ENCODE results near the gene THBS3.
"Not testable (repeated sequence)": the region's sequence is repeated elsewhere in the genome, so short reads cannot be mapped to it uniquely, and the experiment has no call there.

Gene THBS3

GRCh38 chr1:155219592-155220031 lies 11.9 kb upstream of the THBS3 start:
- no peak for DNase-seq (ENCODE audit: low spot score)
- peak overlapping the region; percentile 51 for H3K4me3 ChIP-seq
- no peak for TF ChIP-seq CTCF (IDR thresholded peaks at IDR 0.05)
- peak overlapping the region in 1 of 2 donors; percentile 23 for H3K27ac ChIP-seq

DNA sequence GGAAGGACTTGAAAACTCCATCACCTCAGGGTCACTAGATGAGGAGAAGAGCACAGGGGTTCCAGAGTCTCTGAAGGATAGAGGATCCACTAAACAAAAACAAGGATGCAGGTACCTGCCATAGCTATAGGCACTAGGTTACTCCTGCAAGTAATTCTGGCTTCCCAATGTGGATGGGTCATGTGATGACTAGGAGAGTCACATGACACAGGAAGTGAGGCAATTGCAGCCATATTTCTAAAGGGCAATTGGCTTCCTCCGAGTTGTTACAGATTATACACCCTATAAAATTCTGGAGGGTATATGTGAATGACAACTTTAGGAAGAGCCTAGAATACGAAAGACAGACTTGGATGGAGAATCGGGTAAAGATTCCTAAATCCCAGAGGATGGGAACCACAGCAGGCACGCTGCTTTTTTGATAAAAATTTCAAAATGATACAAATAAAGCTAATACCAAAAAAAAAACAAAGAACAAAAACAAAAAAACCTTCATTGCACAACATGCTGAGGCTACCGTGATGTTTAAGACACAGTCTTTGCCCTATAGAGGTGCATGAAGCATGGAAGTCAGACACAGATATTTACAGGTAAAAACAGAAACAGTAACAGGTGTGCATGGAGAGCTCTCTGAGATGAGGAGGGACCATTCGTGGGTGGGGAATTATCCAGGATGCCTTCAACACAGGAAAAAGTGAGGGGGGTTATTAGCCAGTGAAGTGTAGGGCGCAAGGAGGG lies 11.3 kb upstream of the THBS3 start:
- H3K4me3 ChIP-seq = peak overlapping the region; percentile 51
- H3K27ac ChIP-seq = peak overlapping the region in 1 of 2 donors; percentile 23
- no peak for TF ChIP-seq CTCF (IDR thresholded peaks at IDR 0.05)
- DNase-seq (ENCODE audit: low spot score) = no peak

- H3K4me3 ChIP-seq; DNase-seq (ENCODE audit: low spot score); H3K27ac ChIP-seq: not testable (repeated sequence)
These were observed 7.0 kb upstream of the THBS3 start for GRCh38 chr1:155214702-155215101.

- DNase-seq (ENCODE audit: low spot score) = not testable (repeated sequence)
These were observed 4.3 kb upstream of the THBS3 start for GRCh38 chr1:155212051-155212440.

GRCh38 chr1:155211381-155212050 lies 3.8 kb upstream of the THBS3 start:
- peak overlapping the region in 1 of 2 donors; percentile 82 for H3K27ac ChIP-seq
- peak; percentile 72 for DNase-seq (ENCODE audit: low spot score)

More at GRCh38 chr1:155212051-155212440, 4.3 kb upstream of the THBS3 start:
- H3K27ac ChIP-seq = peak overlapping the region in 1 of 2 donors; percentile 82
- not testable (repeated sequence) for H3K4me3 ChIP-seq

GRCh38 chr1:155210314-155211104 lies 2.8 kb upstream of the THBS3 start:
- Histone ChIP-seq H3K27ac (peak overlapping the region in 1 of 2 donors; percentile 82), H3K4me3 (no peak overlapping the region)
- TF ChIP-seq CTCF (IDR thresholded peaks at IDR 0.05) = no peak
- DNase-seq (ENCODE audit: low spot score) = no peak

More at GRCh38 chr1:155211381-155212050, 3.8 kb upstream of the THBS3 start:
- not testable (repeated sequence) for H3K4me3 ChIP-seq

DNA sequence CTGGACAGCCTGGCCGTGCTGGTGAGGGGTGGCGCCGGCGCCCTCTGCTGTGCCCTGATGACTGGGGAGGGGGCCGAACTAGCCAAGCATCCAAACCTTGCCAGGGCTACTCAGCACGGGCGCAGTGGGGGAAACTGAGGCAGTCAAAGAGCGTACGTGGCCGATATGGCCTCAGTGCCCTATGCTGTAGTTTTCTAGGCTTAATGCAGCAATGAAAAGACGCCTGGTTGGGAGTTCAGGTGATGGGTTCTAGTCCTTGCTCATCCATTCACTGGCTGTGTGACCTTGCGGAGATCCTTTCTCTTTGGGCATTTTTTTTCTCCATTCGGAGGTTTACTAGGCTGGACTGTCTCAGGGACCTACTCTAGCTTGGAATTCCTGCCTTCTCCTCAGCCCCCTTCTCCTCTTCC lies 1.6 kb upstream of the THBS3 start:
- Histone ChIP-seq H3K27ac (peak overlapping the region; percentile 97 to 98), H3K4me3 (peak overlapping the region; percentile 81)
- DNase-seq (ENCODE audit: low spot score) = no peak
- no peak for TF ChIP-seq CTCF (IDR thresholded peaks at IDR 0.05)

DNA sequence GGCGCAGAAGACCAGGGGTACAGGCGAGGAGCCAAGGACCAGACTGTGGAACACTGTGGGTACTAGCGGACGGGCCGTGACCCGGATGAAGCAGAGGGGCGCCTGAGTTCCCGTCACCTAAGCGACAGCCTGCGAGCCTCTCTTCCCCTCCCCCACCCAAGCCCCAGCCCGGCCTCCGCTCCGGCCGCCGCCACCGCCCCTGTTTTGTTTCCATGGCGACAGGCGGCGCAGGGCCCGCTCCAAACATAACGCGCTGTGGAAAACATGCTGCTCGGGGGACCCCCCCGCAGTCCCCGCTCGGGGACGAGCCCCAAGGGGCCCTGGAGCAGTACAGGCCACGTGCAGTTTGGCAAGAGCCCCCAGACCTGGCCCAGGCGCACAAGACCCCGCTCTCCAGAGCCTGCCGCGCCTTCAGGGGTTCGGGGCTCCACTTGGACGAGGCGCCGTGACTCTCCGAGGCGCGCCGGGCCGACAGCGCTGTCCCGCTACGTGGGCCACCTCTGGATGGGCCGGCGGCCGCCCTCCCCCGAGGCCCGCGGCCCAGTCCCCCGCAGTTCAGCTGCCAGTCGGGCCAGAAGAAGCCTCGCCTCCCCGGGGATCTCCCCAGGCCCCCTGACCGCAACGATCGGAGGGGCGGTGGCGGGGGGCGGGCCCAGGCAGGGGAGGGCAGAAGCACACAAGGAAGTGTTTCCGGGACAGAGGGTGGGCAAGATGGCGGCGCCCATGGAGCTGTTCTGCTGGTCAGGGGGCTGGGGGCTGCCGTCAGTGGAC lies 1.0 kb upstream of the THBS3 start, which contains the start of gene MTX1:
Gene MTX1, plus strand, starts transcription at position 155 of the 771 bp plus-strand sequence. Its CDS starts 110 bp downstream, at position 265.
- H3K27ac ChIP-seq = peak within 1 kb of the TSS; percentile 97 to 98
- TF ChIP-seq CTCF (IDR thresholded peaks at IDR 0.05) = no peak
- peak; percentile 98 for DNase-seq (ENCODE audit: low spot score)
- peak within 1 kb of the TSS; percentile 81 for H3K4me3 ChIP-seq

Measured in coronary artery (tissue), 2 donors.